ENCODE measurements around the gene KDM4B.

DNA sequence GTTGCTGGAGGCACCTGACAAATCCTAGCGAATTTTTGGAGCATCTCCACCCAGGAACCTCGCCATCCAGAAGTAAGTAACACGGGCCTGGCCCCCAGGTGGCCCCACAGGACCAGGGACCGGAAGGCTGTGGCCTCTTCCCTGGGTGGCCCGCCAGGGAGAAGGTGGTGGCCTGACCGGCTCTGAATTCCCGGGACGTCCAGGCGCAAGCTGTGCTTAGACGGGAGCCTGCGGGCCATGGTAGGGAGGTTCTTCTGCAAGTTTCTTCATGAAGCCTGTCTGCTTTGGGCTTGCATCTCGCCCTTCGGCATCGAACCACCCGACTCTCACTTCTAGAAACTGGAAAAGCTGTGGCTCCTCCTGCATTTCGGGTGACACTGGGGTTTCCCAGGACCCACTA is 47.4 kb downstream of the KDM4B start:
- TF ChIP-seq, protein P1, sequence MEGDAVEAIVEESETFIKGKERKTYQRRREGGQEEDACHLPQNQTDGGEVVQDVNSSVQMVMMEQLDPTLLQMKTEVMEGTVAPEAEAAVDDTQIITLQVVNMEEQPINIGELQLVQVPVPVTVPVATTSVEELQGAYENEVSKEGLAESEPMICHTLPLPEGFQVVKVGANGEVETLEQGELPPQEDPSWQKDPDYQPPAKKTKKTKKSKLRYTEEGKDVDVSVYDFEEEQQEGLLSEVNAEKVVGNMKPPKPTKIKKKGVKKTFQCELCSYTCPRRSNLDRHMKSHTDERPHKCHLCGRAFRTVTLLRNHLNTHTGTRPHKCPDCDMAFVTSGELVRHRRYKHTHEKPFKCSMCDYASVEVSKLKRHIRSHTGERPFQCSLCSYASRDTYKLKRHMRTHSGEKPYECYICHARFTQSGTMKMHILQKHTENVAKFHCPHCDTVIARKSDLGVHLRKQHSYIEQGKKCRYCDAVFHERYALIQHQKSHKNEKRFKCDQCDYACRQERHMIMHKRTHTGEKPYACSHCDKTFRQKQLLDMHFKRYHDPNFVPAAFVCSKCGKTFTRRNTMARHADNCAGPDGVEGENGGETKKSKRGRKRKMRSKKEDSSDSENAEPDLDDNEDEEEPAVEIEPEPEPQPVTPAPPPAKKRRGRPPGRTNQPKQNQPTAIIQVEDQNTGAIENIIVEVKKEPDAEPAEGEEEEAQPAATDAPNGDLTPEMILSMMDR (IDR thresholded peaks at IDR 0.05): no peak
- TF ChIP-seq POLR2AphosphoS5 (IDR thresholded peaks at IDR 0.05): no peak

All from transverse colon (tissue), 4 donors.